Psoas muscle (tissue), 8 donors: ENCODE data around the gene MYO3B. TPM values are rescaled to one million over a fixed set of nuclear protein-coding genes. Genes with fewer than 3 reads are reported as not detected.

ENCODE experiments used
- ATAC-seq, 4 donors: fragments of 200-7000 bp; cut with Tn5 transposase; one replicate each; pipeline ENCODE4 v1.9.1; 2020; ENCODE audit warnings: moderate library complexity in 3 of 4, mild to moderate bottlenecking in 2 of 4
- DNase-seq, 2 donors: peaks; one replicate each; pipeline ENCODE4 v3.0.0-alpha.2; 2020
- H3K27ac ChIP-seq: fragments of 200-600 bp; one replicate; pipeline ENCODE4 v1.8.0; 2022
- H3K27me3 ChIP-seq, 3 donors: fragments of 200-600 bp in 1 of 3; one replicate each; pipeline versions ENCODE4 v1.6.1 to v1.8.0; 2013 to 2022; ENCODE audit warnings: low read length in 2 of 3, mild to moderate bottlenecking in 2 of 3, moderate library complexity in 1 of 3; ENCODE audit not compliant: insufficient read depth in 3 of 3
- H3K36me3 ChIP-seq, 2 donors: fragments of 200-600 bp in 1 of 2; one replicate each; pipeline versions ENCODE4 v1.6.1 to v1.8.0; 2013 to 2022; ENCODE audit warnings: low read depth in 1 of 2, mild to moderate bottlenecking in 1 of 2, moderate library complexity in 1 of 2; ENCODE audit not compliant: insufficient read depth in 1 of 2
- H3K4me1 ChIP-seq: fragments of 200-600 bp; one replicate; pipeline ENCODE4 v1.8.0; 2022
- H3K4me3 ChIP-seq: fragments of 200-600 bp; one replicate; pipeline ENCODE4 v1.8.0; 2022; ENCODE audit warnings: mild to moderate bottlenecking
- H3K9me3 ChIP-seq: fragments of 200-600 bp; one replicate; pipeline ENCODE4 v1.8.0; 2022
- WGBS, 3 donors: extraction: QIAGEN DNeasy Blood & Tissue Kit; methylation state at CpG; one replicate each; pipeline versions ENCODE4 v1.1.6 to v1.1.7; 2013; 5-methylcytosine and 5-hydroxymethylcytosine counted together
- intact Hi-C, 2 donors: fragments of 100-400 bp; cut with DNase I; formaldehyde crosslinking; loops; one replicate each; pipeline versions ENCODE4 v1.11.0 to v1.14.2; 2022
- polyA plus RNA-seq, 3 donors: library from polyadenylated mRNA; stranded (reverse); fragments of 200-250 nt; gene quantifications; one replicate each; pipeline ENCODE4 v1.2.3, GENCODE V29; 2013
- total RNA-seq, 4 donors: library from RNA; stranded (reverse); fragmentation: NEBNext Ultra II Directional in 2 of 4; extraction: Animal tissue kit (Norgen Biotek cat#: 25700) in 2 of 4; gene quantifications; one replicate each; pipeline versions ENCODE4 v1.2.1 to v1.2.4, GENCODE V29; 2021 to 2023
- TF ChIP-seq, protein P1 (sequence below): fragments of 200-600 bp; IDR thresholded peaks from one replicate; pipeline ENCODE4 v1.8.0; 2022; ENCODE audit warnings: antibody characterized with exemption
- donor health status: healthy with polysubstance abuse.
- donor health status: DM: no; HTN: no; CAD: no; lungs with moderate emphysema.
- donor health status: Bipolar disorder and iron deficiency.
- donor health status: healthy.
- donor health status: DM: yes; HTN: yes; CAD: no.
- donor health status: DM: no; HTN: no; CAD: no.
- donor health status: DM: no; HTN: no; CAD: no.
- donor health status: DM: yes; HTN: yes; CAD: no.

The MYO3B gene
- total and polyA plus RNA-seq, 7 donors = 0.04 to 0.32 TPM; not detected in 5

DNA sequence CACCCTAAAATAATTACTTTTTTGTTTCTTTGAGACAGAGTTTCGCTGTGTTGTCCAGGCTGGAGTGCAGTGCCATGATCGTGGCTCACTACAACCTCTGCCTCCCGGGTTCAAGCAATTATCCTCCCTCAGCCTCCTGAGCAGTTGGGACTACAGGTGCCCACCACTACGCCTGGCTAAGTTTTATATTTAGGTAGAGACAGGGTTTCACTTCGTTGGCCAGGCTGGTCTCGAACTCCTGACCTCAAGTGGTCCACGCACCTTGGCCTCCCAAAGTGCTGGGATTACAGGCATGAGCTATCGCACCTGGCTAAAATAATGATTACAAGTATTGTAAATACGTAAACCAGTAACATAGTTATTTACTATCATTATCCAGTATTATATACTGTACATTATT lies 279.8 kb downstream of the MYO3B start:
- H3K27ac ChIP-seq = no peak overlapping the region
- no peaks in the 10 kb centered on the region for H3K27me3 ChIP-seq
- DNase-seq = no peak
- intact Hi-C loops = no loop called here
- 95 to 97% (median 96%) methylated on average over 9 of the region's 9 CpGs for WGBS, 3 donors
- H3K4me3 ChIP-seq = no peak overlapping the region
- no peaks in the 10 kb centered on the region for H3K9me3 ChIP-seq
- TF ChIP-seq, protein P1, sequence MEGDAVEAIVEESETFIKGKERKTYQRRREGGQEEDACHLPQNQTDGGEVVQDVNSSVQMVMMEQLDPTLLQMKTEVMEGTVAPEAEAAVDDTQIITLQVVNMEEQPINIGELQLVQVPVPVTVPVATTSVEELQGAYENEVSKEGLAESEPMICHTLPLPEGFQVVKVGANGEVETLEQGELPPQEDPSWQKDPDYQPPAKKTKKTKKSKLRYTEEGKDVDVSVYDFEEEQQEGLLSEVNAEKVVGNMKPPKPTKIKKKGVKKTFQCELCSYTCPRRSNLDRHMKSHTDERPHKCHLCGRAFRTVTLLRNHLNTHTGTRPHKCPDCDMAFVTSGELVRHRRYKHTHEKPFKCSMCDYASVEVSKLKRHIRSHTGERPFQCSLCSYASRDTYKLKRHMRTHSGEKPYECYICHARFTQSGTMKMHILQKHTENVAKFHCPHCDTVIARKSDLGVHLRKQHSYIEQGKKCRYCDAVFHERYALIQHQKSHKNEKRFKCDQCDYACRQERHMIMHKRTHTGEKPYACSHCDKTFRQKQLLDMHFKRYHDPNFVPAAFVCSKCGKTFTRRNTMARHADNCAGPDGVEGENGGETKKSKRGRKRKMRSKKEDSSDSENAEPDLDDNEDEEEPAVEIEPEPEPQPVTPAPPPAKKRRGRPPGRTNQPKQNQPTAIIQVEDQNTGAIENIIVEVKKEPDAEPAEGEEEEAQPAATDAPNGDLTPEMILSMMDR = no peak
- H3K4me1 ChIP-seq = no peaks in the 10 kb centered on the region
- no peak for ATAC-seq
- no peaks in the 10 kb centered on the region for H3K36me3 ChIP-seq

DNA sequence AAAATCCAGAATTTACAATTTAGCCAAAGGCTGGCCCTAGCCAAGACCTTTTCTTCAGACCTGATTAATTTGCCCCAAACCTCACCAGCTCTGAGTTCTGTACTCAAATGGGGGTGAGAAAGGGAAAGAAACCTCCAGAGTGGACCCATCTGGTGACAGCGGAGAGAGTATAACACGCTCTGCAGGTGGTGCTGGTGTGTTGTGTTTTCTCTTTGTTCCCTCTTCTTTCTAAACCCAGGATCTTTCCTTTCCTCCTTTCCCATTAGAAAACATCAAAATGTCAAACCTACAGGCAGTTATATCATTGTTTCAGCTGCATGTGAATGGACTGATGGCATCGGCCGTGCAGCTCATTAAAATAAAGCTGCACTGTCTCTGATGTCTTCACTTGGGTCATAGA lies 283.9 kb downstream of the MYO3B start:
- H3K9me3 ChIP-seq = no peaks in the 10 kb centered on the region
- H3K36me3 ChIP-seq = no peaks in the 10 kb centered on the region
- ATAC-seq (no peak), DNase-seq (no peak)
- TF ChIP-seq, protein P1 = no peak
- 79 to 91% (median 83%) methylated on average over 4 of the region's 4 CpGs for WGBS, 3 donors
- no peak overlapping the region for H3K4me3 ChIP-seq
- H3K4me1 ChIP-seq = no peaks in the 10 kb centered on the region
- H3K27ac ChIP-seq = no peak overlapping the region
- no peaks in the 10 kb centered on the region for H3K27me3 ChIP-seq
- intact Hi-C loops = no loop called here

DNA sequence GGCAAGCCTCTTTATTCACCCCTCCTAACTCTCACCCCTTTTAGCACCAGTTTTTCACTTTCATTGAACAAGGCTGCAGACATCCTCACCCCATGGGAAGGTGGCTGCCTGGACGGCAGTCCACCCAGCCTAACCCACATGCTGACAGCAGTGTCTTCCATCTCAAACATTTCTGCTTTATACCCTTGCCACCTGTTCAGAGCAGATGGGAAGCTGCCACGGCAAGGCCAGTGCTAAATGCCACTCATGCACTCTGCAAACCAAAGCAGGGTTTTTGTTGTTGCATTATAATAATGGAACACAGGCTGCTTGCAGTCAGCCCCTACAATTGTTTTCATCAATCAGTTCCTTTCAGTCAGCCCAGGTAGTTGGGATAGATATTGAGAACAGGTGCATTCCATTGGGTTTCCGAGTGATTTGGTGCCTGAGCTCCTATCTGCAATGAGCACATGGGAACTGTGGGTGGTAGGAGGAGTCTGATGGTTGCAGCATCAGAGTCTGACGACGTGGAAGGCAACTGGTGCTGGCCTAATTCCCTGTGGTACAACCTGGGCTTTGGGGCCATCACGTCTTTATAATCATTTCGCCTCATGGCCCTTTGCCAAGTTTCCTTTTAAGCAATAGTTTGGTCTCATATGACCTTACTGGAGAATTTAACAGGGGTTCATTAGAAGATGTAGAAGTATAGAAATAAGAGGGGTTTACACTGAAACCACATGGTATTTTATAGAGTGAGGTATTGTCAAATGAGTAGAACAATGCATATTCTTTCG lies 284.7 kb downstream of the MYO3B start:
- DNase-seq = no peak
- Histone ChIP-seq H3K9me3 (no peaks in the 10 kb centered on the region), H3K27me3 (no peaks in the 10 kb centered on the region), H3K27ac (no peak overlapping the region), H3K4me1 (no peaks in the 10 kb centered on the region), H3K4me3 (no peak overlapping the region), H3K36me3 (no peaks in the 10 kb centered on the region)
- intact Hi-C loops = no loop called here
- TF ChIP-seq, protein P1 = no peak
- no peak for ATAC-seq
- whole genome bisulfite sequencing, 3 donors = 37 to 44% (median 41%) methylated on average over 8 of the region's 8 CpGs

DNA sequence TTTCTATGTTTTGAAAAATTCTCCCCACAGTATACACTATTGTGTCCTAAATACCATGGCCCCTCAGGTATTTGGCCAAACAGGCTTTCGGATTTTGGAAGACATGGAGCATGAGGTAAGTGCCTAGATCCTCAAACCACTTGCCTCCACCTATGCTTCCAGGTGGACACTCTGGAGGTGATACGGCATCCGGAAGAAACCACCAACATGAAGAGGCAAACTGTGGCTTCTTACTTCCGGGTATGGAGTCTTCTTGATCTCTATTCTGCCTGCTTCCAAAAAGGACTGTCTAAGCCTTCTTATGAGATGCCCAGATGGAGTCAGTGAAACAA lies 285.2 kb downstream of the MYO3B start:
- ATAC-seq = no peak
- Histone ChIP-seq H3K9me3 (no peaks in the 10 kb centered on the region), H3K4me1 (no peaks in the 10 kb centered on the region), H3K4me3 (no peak overlapping the region), H3K27ac (no peak overlapping the region), H3K36me3 (no peaks in the 10 kb centered on the region), H3K27me3 (no peaks in the 10 kb centered on the region)
- TF ChIP-seq, protein P1 = no peak
- DNase-seq = no peak
- 92 to 97% (median 96%) methylated on average over 4 of the region's 4 CpGs for WGBS, 3 donors
- intact Hi-C loops = no loop called here

DNA sequence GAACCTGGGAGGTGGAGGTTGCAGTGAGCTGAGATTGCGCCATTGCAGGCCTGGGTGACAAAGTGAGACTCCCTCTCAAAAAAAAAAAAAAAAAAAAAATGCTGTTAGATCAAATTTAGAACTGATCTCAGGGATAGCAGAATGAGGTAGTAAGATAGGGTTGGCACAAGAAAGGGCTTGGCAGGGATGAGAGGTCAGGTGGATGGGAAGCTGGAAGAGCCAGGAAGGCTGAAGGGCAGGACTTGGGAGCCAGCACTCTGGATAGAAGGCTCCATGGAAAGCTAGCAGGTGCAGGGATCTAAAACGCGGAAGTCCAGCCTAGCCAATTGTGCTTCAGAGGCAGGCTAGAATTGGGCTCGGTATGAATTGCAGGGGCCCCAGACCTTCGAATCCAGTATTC lies 286.3 kb downstream of the MYO3B start:
- no peaks in the 10 kb centered on the region for H3K27me3 ChIP-seq
- ATAC-seq (peak; percentile 46 to 83 (median 80)), DNase-seq (no peak)
- H3K4me3 ChIP-seq = no peak overlapping the region
- WGBS, 3 donors = 52 to 60% (median 53%) methylated on average over 5 of the region's 5 CpGs
- no peaks in the 10 kb centered on the region for H3K4me1 ChIP-seq
- H3K36me3 ChIP-seq = no peaks in the 10 kb centered on the region
- TF ChIP-seq, protein P1 = no peak
- no peaks in the 10 kb centered on the region for H3K9me3 ChIP-seq
- H3K27ac ChIP-seq = no peak overlapping the region
- intact Hi-C loops = no loop called here
